RPMI8226 (cell line): ENCODE results near the gene MAPK12.

ENCODE experiments used
- DNase-seq: peaks from one replicate; pipeline ENCODE4 v3.0.0-alpha.2; 2015

Gene MAPK12

GRCh38 chr22:50226875-50227165 lies 34.7 kb downstream of the MAPK12 start:
- DNase-seq, result no peak

- no peak for DNase-seq
These were observed 35.2 kb downstream of the MAPK12 start for GRCh38 chr22:50226063-50226874.

- DNase-seq, result no peak
These were observed 36.1 kb downstream of the MAPK12 start for GRCh38 chr22:50225200-50225969.

- no peak for DNase-seq
These were observed 37.4 kb downstream of the MAPK12 start for GRCh38 chr22:50224071-50224470.

- no peak for DNase-seq
These were observed 39.0 kb downstream of the MAPK12 start for GRCh38 chr22:50222508-50222907.

GRCh38 chr22:50221410-50222300 lies 39.8 kb downstream of the MAPK12 start:
- no peak for DNase-seq

GRCh38 chr22:50220603-50221409 lies 40.7 kb downstream of the MAPK12 start:
- DNase-seq, result no peak

GRCh38 chr22:50219800-50220602 lies 41.5 kb downstream of the MAPK12 start:
- DNase-seq, result no peak

- no peak for DNase-seq
These were observed 42.3 kb downstream of the MAPK12 start for GRCh38 chr22:50218996-50219727.

- DNase-seq, result no peak
These were observed 43.1 kb downstream of the MAPK12 start for GRCh38 chr22:50218153-50218995.

GRCh38 chr22:50217543-50218152 lies 43.8 kb downstream of the MAPK12 start:
- no peak for DNase-seq

GRCh38 chr22:50216684-50217520 lies 44.6 kb downstream of the MAPK12 start:
- DNase-seq, result no peak

GRCh38 chr22:50216055-50216683 lies 45.3 kb downstream of the MAPK12 start:
- no peak for DNase-seq

- no peak for DNase-seq
These were observed 46.0 kb downstream of the MAPK12 start for GRCh38 chr22:50215297-50216054.

- no peak for DNase-seq
These were observed 48.2 kb downstream of the MAPK12 start for GRCh38 chr22:50213263-50213662.

- DNase-seq, result no peak
These were observed 50.3 kb downstream of the MAPK12 start for GRCh38 chr22:50211147-50211546.
